Measurements from ENCODE around the gene CYGB.
"Not testable (repeated sequence)": the region's sequence is repeated elsewhere in the genome, so short reads cannot be mapped to it uniquely, and the experiment has no call there.

The CYGB gene

DNA sequence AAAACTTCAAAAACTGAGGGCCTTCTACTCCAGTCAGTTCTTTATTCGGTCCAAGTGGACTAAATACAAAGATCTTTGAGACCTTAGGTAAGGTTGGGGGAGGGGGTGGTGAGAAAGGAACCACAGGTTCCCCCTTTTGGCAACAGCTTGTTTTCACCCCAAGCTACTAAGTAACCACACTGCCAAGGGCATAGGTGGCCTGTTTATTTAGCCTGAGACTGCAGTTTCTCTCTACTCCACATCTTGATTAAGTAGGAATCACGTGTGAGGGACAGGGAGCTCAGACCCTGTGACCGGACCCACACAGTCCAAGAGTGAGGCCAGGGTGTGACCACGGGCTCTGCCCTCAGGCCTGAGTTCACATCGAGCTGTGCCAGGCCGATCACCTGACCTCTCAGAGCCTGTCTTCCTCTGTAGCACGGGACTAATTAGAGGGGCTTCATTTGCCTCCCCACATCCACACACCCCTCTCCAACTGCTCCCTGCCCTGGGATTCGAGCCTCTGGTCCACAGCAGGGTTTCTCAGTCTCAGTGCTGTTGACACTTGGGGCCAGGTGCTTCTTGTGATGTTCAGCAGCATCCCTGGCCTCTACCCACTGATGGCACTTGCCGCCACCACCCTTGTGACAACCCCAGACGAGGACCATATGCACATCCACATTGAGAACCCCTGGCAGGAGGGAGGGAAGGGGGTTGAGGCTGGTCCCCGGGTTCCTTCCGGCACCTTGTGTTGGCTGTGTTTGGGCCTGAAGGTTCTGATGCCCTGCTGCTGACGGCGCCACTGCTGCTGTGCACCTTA is 30.3 kb upstream of the CYGB start:
- no peak for DNase-seq (ENCODE audit: low spot score)

DNA sequence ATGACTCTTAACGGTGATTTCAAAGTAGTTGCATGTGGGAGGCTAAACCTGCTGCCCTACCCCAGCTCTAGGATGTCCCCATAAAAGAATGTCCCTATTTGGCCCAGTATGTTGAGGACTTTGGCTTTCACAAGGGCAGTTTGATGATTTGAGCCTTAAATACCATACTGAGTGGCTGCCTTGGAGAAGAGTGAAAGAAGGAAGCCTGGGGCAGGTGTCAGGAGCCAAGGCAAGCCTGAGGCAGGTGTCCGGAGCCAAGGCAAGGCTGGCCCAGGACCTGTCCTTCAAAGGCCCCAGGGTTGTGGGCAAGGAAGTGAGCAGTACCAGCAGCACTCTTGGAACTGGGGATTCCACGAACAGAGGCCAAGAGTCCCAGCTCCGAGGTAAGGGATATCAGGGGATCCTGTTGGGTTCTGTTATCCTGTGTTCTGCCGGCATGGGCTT is 29.5 kb upstream of the CYGB start:
- no peak for DNase-seq (ENCODE audit: low spot score)

DNA sequence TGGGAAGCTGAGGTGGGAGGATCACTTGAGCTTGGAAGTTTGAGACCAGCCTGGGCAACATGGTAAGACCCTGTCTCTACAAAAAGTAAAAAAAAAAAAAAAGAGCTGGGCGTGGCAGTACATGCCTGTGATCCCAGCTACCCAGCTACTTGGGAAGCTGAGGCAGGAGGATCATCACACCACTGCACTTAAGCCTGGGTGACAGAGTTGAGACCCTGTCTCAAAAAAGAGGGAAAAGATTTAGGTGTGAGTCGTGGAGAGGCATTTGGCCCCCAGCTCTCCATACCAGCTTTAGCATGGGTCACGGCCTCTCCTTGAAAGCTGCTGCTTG is 29.1 kb upstream of the CYGB start:
- no peak for DNase-seq (ENCODE audit: low spot score)

DNA sequence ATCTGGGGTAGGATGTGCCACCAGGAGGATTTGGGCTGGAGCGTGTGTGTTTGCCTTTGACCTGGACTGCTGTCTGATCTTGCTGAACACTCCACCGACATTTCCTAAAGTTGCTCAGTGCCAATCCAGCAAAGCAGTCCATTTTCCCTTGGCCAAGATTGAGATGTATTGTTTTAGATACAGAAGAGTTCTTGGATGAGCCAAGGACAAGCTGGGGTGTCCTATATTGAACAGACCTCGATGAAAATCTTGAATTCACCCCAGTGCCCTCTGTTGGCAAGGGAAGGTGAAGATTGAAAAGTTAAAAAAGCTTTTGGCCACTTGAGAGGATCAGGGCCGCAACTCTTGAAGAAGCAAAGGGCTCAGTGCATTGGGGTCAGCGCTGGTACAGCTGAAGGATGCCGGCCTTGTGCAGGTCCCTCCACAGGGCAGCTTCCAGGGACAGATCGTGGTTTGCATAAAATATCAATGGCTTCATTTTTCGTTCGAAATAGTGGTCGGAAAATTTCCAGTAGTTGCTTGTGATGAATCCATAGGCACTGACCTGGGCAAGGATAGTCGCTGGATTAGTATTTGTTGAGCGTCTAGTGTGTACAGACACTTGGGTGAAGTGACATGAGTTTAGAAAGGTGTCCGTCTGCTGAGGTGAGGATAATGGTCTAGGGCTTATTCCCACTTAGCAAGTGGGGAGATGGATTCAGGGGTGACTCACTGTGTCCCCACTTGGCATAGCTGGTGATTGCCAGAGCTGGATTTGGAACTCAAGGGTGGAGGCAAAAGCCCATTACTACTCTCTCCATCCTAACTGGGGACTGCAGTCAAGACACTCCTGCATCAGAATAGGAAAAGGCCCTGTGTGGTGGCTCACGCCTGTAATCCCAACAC is 28.5 kb upstream of the CYGB start:
- no peak for DNase-seq (ENCODE audit: low spot score)

DNA sequence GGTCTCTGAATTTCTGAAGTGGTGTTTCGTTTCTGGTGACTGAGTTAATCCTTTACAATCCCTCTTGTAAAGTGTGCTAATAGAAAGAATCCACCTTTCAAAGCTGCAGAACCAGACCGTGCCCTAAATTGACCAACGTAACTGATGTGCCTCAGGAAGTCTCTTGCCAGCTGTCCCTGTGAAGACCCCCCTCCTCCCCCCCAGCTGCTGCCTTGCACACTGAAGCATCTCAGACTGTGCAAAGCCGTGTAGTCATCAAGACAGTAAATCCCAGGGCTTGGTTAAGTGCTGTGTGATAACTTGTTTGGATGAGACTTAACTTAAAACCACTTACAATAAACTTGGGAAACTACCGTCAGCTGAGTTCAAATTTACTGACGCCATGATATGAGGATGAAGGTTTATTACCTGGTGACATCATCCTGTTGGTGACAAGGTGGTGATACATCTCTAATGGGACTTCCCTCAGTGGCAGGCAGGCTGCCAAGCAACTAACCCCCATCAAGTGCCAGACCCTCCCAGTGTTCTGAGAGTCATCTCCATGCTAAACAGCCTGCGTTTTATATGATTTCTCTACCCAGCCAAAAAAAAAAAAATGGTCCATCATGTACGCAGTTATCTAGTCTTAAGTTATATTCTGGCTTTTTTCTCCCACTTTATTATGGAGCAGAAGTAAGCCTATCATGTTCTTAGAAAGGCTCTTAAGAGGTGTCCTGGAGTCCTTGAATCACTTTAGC is 27.6 kb upstream of the CYGB start:
- not testable (repeated sequence) for DNase-seq (ENCODE audit: low spot score)

DNA sequence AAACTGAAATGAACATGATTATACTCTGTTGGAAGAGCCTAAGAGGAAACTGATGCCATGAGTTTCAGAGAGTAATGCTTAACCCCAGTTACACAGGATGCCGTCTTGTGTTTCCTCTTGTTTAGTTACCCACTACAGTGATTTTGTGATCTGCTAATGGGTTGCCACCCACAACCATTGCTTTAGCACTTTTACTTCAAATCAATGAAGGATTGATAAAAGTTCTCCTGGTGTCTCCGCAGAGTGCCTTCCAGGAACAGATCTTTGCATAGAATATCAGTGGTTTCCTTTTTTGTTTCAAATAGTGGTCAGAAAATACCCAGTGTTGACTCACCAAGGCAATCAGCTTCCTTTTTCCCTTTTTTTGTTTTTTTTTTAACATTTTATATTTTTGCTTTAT is 25.9 kb upstream of the CYGB start:
- DNase-seq (ENCODE audit: low spot score), result not testable (repeated sequence)

DNA sequence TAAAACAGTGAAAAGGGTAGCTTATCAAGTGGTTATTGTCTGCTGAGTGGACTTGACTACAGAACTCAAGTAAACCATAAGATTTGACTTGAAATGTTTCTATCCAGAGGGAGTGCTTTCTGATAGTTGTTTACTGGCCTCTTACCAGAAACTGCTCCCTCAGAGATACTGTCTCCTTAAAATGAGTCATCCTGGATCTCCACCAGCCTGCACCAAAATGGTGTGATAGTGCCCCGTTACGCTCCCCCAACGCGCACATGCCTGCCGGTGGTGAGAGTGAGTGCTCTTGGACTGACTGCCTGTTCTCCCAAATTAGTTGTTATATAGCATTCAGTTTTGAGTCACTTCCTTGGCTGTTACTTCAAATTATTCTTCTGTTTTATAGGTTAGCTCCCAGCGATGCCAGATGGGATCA is 25.2 kb upstream of the CYGB start:
- DNase-seq (ENCODE audit: low spot score), result no peak

DNA sequence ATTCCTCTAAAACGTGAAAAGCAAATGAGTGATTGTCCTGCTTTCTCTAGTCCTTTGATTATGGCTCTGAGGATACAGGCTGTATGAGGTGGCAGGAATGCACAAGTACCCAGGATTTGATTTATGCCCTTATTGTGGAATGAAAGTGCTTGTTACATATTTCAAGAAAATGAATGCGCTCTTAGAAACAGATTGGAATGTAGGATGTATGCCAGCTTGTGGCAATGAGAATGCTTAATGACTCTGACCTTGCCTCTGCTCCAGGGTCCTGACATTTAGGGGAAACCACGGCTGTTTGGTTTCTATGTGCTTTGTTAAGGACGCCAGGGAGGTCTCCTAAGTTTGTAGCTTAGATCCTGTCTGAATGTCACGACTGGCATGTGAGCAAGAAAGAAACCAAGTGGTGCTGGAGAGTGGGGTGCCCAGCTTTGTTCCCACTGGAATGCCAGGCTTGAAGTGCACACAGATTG is 24.3 kb upstream of the CYGB start:
- no peak for DNase-seq (ENCODE audit: low spot score)

DNA sequence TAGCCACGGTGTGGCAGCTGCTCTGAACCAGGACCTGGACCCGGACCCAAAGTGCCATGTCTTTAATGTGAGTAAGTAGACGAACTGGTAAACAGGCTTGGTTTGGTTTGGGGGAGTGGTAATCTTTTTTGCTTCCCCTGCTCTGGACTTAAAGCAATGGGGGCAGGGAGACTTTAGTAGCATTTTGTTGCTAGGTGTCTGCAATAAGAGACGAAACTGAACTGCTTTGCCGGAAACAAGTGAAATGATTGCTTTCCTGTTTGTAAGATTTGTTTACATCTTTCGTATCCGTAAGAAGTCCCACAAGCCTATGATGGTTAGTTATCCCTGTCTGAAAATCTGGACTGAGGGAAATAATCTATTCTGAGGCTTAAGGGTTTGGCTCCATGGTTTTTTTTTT is 23.8 kb upstream of the CYGB start:
- no peak for DNase-seq (ENCODE audit: low spot score)

DNA sequence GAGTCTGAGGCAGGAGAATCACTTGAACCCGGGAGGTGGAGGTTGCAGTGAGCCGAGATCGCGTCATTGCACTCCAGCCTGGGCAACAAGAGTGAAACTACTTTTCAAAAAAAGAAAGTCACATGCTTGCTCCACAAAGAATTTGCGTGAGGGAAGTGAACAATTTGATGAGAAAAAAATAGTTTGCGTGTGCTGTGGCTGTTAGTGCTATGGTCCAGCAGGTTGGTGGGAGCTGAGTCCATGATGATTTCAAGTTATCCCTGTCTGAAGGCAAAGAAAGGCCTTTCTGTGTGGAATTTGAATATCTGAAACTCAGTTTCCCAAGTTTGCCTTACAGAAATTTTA is 23.3 kb upstream of the CYGB start:
- no peak for DNase-seq (ENCODE audit: low spot score)

DNA sequence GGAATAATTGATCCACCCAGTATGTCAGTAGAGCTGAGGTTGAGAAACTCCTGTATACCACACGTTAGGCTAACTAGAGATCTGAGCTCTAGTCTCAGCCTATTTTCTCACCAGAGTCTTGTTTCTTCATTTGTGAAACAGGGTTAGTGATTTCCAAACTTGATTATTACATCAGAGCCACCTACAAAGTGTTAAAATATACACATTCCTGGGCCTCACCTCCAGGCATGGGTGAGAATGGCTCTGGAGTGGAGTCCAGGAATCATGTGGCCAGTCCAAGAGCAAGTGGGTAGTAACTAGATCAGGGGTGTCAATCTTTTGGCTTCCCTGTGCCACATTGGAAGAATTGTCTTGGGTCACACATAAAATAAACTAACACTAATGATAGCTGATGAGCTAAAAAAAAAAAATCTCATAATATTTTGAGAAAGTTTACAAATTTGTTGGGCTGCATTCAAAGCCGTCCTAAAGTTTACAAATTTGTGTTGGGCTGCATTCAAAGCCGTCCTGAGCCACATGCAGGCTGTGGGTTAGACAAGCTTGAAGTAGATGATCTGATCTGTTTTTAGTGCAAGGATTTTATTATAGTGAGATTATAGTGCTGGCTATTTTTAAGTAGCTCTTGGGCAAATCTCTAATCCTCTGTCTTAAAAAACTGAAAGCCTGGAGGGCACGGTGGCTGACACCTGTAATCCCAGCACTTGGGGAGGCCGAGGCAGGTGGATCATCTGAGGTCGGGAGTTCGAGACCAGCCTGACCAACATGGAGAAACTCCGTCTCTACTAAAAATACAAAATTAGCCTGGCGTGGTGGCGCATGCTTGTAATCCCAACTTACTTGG is 22.7 kb upstream of the CYGB start:
- DNase-seq (ENCODE audit: low spot score), result no peak

DNA sequence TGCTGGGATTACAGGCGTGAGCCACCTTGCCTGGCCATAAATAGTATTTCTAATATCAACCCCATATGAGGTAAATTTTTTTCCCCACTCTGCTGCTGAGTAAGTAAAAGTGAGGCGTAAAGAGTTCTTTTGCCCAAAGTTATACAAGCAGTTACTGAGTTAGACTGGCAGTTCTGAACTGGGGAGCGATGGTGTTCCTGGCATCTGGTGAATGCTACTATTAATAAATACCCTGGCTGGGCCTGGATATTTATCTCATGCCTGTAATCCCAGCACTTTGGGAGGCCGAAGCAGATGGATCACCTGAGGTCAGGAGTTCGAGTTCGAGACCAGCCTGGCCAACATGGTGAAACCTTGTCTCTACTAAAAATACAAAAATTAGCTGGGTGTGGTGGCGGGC is 22.0 kb upstream of the CYGB start:
- not testable (repeated sequence) for DNase-seq (ENCODE audit: low spot score)

DNA sequence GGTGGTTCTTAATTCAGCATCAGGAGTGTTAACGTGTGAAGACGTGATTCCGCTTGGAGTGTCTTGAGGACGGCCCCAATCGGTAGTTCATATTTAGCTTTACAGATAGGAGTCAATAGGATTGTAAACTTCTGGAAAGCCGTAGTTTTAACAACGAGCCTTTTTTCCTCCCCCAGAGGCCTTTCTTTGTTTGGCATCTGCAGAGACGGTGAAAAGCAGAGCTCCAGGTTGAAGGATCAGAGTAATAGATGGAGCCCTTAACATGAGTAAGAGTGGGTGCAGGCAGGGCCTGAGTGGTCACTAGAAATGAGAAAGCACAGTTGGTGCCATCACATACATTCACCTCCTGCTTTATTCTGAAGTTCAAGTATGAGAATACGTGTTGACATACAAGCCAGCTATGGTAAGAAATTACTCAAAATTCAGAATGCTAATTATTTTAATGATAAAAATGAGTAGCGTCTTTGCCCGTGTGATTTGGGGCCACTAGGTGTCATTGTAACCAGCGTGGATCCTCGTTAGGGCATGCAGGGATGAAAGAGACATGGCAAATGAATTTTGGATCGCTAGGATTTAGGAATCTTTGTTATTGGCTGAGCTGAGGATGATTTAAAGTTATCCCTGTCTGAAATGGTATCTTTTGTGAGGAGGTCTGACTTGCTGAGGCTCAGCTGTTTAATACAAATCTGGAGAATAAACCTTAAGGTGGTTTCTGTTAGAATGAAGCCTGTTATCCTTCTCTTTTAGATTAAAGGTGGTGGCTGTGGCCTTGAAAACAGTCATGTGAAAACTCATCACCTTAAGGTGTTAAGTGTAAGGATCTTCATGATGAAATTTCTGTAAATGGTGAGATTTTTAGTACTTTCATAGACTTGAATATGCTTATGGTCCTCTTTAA is 20.9 kb upstream of the CYGB start:
- peak; percentile 35 for DNase-seq (ENCODE audit: low spot score)

DNA sequence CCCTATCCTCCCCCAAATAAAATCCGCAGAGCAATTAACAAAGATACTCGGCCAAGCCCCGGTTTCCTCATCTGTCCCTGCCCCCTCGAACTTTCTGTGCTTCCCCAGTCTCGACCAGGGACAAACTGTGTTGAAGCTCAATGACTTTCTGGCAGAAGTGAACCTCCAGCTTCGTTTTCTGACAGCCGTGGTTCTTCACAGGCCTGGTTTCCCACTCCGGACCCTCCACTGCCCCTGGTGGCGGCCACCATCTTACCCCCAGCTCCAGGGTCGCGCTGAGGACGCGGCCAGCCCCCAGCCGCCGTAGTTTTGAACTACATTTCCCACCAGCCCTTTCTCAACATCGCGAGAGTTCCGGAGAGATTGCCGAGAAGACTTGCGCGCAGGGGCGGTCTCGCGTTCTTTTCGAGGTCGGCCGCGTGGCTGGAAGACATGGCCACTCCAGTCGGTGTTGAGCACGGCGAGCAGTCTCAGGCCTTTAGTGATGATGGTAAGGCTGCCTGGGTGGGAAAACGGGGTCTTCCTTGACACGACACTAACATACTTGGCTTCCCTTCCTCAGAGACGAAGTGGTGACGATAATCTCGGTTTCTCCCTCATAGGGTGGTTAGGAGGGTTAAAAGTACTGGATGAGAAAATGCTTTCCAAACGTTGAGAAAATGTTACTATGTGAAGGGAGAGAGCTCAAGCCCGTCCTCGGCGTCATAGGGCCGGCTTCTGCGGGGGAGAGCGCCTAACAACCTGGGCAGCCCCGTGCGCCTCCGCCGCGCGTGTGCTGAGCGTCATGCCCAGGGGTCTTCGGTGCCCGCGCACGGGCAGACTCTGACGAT is 20.1 kb upstream of the CYGB start:
- DNase-seq (ENCODE audit: low spot score), result peak; percentile 84

DNA sequence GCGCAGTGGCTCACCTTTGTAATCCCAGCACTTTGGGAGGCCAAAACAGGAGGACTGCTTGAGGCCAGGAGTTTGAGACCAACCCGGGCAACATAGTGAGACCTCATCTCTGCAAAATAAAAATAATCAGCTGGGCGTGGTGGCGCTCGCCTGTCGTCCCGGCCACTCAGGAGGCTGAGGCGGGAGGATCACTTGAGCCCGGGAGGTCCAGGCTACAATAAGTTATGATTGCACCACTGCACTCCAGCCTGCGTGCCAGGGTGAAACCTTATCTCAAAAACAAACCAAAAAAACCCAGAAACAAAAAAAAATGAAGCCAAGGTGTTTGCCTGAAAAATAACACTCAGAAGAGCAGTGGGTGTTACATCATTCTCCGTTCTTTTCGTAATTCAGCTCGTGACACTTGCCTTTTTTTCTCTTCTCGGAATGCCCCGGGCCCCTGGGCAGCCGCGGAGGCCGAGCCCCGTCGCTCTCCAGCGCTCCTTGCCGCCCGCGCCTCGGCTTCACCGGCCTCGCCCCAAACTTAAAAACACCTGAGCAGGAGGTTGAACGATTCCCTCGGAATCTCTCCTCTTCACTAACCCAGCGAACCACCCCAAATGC is 19.4 kb upstream of the CYGB start:
- DNase-seq (ENCODE audit: low spot score), result no peak

DNA sequence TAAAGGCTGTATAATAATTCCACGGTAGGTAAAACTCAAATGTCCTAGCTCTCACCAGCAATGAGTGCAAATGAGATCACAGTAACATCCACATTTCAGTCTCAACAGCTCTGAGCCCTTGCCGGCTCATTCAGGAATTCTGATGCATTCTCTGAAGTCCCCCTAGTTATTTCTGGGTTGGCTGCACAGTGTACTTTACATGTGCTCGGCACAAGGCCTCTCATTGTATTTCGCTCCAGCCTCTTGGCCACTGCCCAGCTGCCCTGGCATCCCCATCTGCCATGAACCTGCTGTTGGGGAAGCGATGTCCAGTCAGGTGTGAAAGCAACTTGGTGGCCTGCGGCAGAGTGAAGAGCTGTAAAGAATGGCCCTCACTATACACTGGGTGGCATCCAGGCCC is 16.6 kb upstream of the CYGB start:
- DNase-seq (ENCODE audit: low spot score), result peak; percentile 81

DNA sequence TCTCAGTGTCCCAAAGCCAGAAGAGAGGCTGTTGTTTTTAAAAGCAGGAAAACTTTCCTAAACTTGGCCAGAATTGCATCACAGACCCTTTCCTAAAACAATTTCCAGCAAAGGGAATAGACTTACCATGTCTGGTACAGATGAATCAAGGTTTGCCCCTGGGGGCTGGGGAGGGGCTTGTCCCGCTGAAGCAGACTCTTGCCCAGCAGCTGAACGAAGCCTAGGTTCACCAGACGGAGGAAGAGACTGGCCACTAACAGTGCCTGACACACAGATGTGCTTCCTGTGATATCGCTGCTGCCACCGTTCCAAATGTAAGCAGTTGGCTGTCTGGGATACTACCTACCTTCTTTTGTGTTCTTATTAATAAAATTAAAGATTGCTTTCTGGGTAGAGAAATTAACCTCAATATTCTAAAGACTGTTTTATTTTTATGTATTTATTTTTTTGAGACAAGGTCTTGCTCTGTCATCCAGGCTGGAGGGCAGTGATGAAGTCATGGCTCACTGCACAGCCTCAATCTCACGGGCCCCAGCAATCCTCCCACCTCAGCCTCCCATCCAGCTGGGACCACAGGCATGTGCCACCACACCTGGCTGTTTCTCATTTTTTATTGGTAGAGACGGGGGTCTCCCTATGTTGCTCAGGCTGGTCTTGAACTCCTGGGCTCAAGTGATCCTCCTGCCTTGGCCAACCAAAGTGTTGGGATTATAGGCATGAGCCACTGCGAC is 15.8 kb upstream of the CYGB start:
- no peak for DNase-seq (ENCODE audit: low spot score)

DNA sequence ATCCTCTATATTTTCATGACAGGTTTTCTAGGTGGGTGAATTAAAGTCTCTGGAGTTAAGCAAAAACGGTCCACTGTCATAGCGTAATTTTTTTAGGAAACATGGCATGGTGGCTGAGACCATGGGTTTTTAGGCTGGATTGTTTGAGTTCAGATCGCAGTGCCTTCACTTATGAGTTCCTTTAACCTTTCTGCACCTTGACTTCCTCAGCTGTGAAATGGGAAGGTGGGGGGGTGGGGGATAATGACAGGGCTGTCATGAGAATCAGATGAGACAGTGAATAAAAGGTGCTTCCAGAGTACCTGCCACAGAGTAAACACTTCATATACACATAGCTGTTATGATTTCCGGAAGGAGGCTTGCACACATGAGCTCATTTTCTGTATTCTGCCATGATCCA is 14.2 kb upstream of the CYGB start:
- no peak for DNase-seq (ENCODE audit: low spot score)

Measured in globus pallidus (tissue), 1 donor.